Loucy (cell line): ENCODE data around the gene MRGPRE.

Experiments used
- CTCF ChIP-seq: fragments of 200-600 bp; sonication (generic); conservative IDR thresholded peaks from 2 replicates; pipeline ENCODE4 v1.5.1; 2014; ENCODE audit warnings: mild to moderate bottlenecking, antibody characterized with exemption, low read length
- EZH2phosphoT487 ChIP-seq: fragments of 200-600 bp; IDR thresholded peaks from 2 replicates; pipeline ENCODE4 v1.6.1; 2018; ENCODE audit warnings: antibody characterized with exemption, mild to moderate bottlenecking, moderate library complexity, borderline replicate concordance

GRCh38 chr11:3216027-3216525, 16.1 kb downstream of the MRGPRE start:
- TF ChIP-seq CTCF (no peak), EZH2phosphoT487 (no peak)
